ENCODE data around the gene HEYL.

DNA sequence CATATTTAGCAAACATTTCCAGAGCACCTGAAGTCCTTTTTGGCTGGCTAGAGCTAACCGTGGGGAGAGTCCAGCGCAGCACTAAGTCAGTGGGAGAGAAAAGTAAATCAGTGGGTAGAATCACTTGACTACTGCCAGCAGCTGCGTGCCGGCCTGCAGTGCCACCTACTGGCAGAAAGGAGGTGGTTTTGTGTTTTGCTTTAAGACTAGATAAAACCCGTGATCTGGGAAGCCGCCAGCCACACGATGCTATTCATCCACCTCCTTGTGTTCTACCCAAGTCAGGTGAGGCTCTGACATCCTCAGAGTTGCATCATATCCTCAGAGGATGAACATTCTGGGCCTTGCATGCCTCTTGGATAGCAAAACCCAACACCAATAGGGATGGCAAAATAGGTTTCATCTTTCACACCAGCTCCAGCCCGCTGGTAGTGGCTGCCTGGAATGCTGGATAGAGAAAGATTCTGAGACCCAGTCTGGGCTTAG is 14.1 kb upstream of the HEYL start:
- TF ChIP-seq, protein P1, sequence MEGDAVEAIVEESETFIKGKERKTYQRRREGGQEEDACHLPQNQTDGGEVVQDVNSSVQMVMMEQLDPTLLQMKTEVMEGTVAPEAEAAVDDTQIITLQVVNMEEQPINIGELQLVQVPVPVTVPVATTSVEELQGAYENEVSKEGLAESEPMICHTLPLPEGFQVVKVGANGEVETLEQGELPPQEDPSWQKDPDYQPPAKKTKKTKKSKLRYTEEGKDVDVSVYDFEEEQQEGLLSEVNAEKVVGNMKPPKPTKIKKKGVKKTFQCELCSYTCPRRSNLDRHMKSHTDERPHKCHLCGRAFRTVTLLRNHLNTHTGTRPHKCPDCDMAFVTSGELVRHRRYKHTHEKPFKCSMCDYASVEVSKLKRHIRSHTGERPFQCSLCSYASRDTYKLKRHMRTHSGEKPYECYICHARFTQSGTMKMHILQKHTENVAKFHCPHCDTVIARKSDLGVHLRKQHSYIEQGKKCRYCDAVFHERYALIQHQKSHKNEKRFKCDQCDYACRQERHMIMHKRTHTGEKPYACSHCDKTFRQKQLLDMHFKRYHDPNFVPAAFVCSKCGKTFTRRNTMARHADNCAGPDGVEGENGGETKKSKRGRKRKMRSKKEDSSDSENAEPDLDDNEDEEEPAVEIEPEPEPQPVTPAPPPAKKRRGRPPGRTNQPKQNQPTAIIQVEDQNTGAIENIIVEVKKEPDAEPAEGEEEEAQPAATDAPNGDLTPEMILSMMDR (IDR thresholded peaks at IDR 0.05; ENCODE audit: low read length): peak; percentile 85
- TF ChIP-seq EZH2 (optimal IDR thresholded peaks at IDR 0.05; ENCODE audit: low read depth, low read length) (no peak), EZH2phosphoT487 (IDR thresholded peaks at IDR 0.05; ENCODE audit: low read length) (no peak)

Data from MM.1S (cell line).